Cardiac fibroblast (primary cell): ENCODE measurements around the gene SPTBN4.
"Not testable (repeated sequence)": the region's sequence is repeated elsewhere in the genome, so short reads cannot be mapped to it uniquely, and the experiment has no call there.

Experiments
- DNase-seq, 2 donors: peaks; one replicate each; pipeline versions ENCODE4 v3.0.0 to v3.0.0-alpha.2; 2010; ENCODE audit warnings: low read depth in 2 of 2
- H3K4me3 ChIP-seq, 2 donors: replicated peaks in 1 of 2; 1 replicate in 1 of 2; 2 replicates in 1 of 2; pipeline ENCODE4 v1.5.1; 2011; ENCODE audit warnings: low read depth in 2 of 2, low read length in 2 of 2, mild to moderate bottlenecking in 2 of 2, moderate library complexity in 1 of 2
- CTCF ChIP-seq: IDR thresholded peaks from one replicate; pipeline ENCODE4 v1.5.1; 2011; ENCODE audit warnings: low read depth, mild to moderate bottlenecking, low read length, inconsistent platforms

SPTBN4 gene

GRCh38 chr19:40588110-40588854 lies 121.5 kb downstream of the SPTBN4 start:
- no peak overlapping the region for H3K4me3 ChIP-seq
- no peak for TF ChIP-seq CTCF
- DNase-seq: peak in 1 of 2 donors; percentile 66

- H3K4me3 ChIP-seq: no peak overlapping the region
- no peak for DNase-seq
- no peak for TF ChIP-seq CTCF
Measured at GRCh38 chr19:40588926-40589569, 122.2 kb downstream of the SPTBN4 start.

GRCh38 chr19:40589591-40590429 lies 123.0 kb downstream of the SPTBN4 start:
- no peak for DNase-seq
- TF ChIP-seq CTCF: no peak
- no peak overlapping the region for H3K4me3 ChIP-seq

GRCh38 chr19:40590464-40591265 lies 123.9 kb downstream of the SPTBN4 start:
- H3K4me3 ChIP-seq: no peak overlapping the region
- TF ChIP-seq CTCF: no peak
- DNase-seq: no peak

GRCh38 chr19:40591724-40592123 lies 124.9 kb downstream of the SPTBN4 start:
- not testable (repeated sequence) for H3K4me3 ChIP-seq, DNase-seq

GRCh38 chr19:40592170-40592569 lies 125.4 kb downstream of the SPTBN4 start:
- peak; percentile 71 to 77 for DNase-seq
- no peak for TF ChIP-seq CTCF

More at GRCh38 chr19:40592170-40592569, 125.4 kb downstream of the SPTBN4 start:
- H3K4me3 ChIP-seq: no peak overlapping the region
